Erythroblast (primary cell): ENCODE measurements around the gene SCYGR2.

Experiments used
- GATA1 ChIP-seq: IDR thresholded peaks from 2 replicates; pipeline ENCODE4 v1.6.1; 2011; ENCODE audit warnings: low read depth, mild to moderate bottlenecking, control low read depth, low read length, moderate library complexity
- POLR2A ChIP-seq: IDR thresholded peaks from 2 replicates; pipeline ENCODE4 v1.6.1; 2011; ENCODE audit warnings: mild to moderate bottlenecking, low read length

GRCh38 chr2:227614740-227615139 lies 16.0 kb downstream of the SCYGR2 start, which contains the start of gene SCYGR3:
- TF ChIP-seq POLR2A (no peak), GATA1 (no peak)
